Fibroblast of lung (primary cell): ENCODE results near the gene PKD1. TPM values are rescaled to one million over a fixed set of nuclear protein-coding genes. Genes with fewer than 3 reads are reported as not detected.

Experiments
- DNase-seq, 2 donors: peaks; one replicate each; pipeline versions ENCODE4 v3.0.0 to v3.0.0-alpha.2; 2010; ENCODE audit warnings: low read depth in 2 of 2
- H2AFZ ChIP-seq: 2 replicates; pipeline ENCODE4 v1.5.1; 2012; ENCODE audit warnings: low read length, control low read depth, inconsistent platforms
- H3K27ac ChIP-seq: 2 replicates; pipeline ENCODE4 v1.5.1; 2011; ENCODE audit warnings: low read length, control low read depth; ENCODE audit not compliant: insufficient read depth
- H3K27me3 ChIP-seq: 2 replicates; pipeline ENCODE4 v1.5.1; 2011; ENCODE audit warnings: mild to moderate bottlenecking, low read length; ENCODE audit not compliant: control insufficient read depth, insufficient read depth
- H3K36me3 ChIP-seq: 2 replicates; pipeline ENCODE4 v1.5.1; 2011; ENCODE audit warnings: low read length; ENCODE audit not compliant: control insufficient read depth, insufficient read depth
- H3K4me1 ChIP-seq: 2 replicates; pipeline ENCODE4 v1.5.1; 2011; ENCODE audit warnings: low read length; ENCODE audit not compliant: control insufficient read depth, insufficient read depth; ENCODE audit errors: extremely low read depth
- H3K4me2 ChIP-seq: 2 replicates; pipeline ENCODE4 v1.5.1; 2011; ENCODE audit warnings: low read length, control low read depth; ENCODE audit not compliant: insufficient read depth; ENCODE audit errors: extremely low read depth
- H3K4me3 ChIP-seq, 4 experiments: fragments of 200-600 bp in 1 of 4; sonication (generic) in 1 of 4; replicated peaks in 1 of 4; 2 replicates each; pipeline ENCODE4 v1.5.1; 2011 to 2016; ENCODE audit warnings: low read length in 4 of 4, low read depth in 3 of 4, mild to moderate bottlenecking in 3 of 4, control low read depth in 2 of 4, inconsistent platforms in 1 of 4, mixed read lengths in 1 of 4; ENCODE audit not compliant: insufficient read depth in 1 of 4; ENCODE audit errors: control extremely low read depth in 1 of 4
- H3K79me2 ChIP-seq: 2 replicates; pipeline ENCODE4 v1.5.1; 2012; ENCODE audit warnings: mild to moderate bottlenecking, low read length, inconsistent platforms; ENCODE audit not compliant: control insufficient read depth, insufficient read depth
- H3K9ac ChIP-seq: 2 replicates; pipeline ENCODE4 v1.5.1; 2011; ENCODE audit warnings: mild to moderate bottlenecking, low read length, control low read depth; ENCODE audit not compliant: insufficient read depth
- H3K9me3 ChIP-seq: 2 replicates; pipeline ENCODE4 v1.5.1; 2012; ENCODE audit warnings: low read depth, low read length; ENCODE audit not compliant: control insufficient read depth, insufficient read depth
- H4K20me1 ChIP-seq: 2 replicates; pipeline ENCODE4 v1.5.1; 2011; ENCODE audit warnings: low read length; ENCODE audit not compliant: control insufficient read depth, insufficient read depth; ENCODE audit errors: extremely low read depth
- EZH2 ChIP-seq: IDR thresholded peaks from 2 replicates; pipeline ENCODE4 v1.5.1; 2012; ENCODE audit warnings: low read length, control low read depth, mild to moderate bottlenecking; ENCODE audit errors: missing control alignments
- polyA plus RNA-seq, 2 donors: library from polyadenylated mRNA; depleted of rRNA in 1 of 2; stranded (reverse) in 1 of 2; unstranded in 1 of 2; fragments of >200 nt; gene quantifications; 2 replicates each; pipeline ENCODE4 v1.2.1, GENCODE V29; 2011 to 2012; ENCODE audit warnings: missing spikeins in 1 of 2
- total RNA-seq: library from RNA; depleted of rRNA; stranded (reverse); fragments of >200 nt; gene quantifications from 2 replicates; pipeline ENCODE4 v1.2.1, GENCODE V29; 2014
- TF ChIP-seq, protein P1 (sequence below), 2 donors: IDR thresholded peaks in 1 of 2; conservative IDR thresholded peaks in 1 of 2; 1 replicate in 1 of 2; 2 replicates in 1 of 2; pipeline ENCODE4 v1.5.1; 2011 to 2012; ENCODE audit warnings: low read length in 2 of 2, control low read depth in 1 of 2, inconsistent platforms in 1 of 2, low read depth in 1 of 2, mild to moderate bottlenecking in 1 of 2

Gene PKD1
- total and polyA plus RNA-seq, 2 donors (not counting 1 experiment from before 2014, with no cell fraction given) = 16.3 to 199 TPM

DNA sequence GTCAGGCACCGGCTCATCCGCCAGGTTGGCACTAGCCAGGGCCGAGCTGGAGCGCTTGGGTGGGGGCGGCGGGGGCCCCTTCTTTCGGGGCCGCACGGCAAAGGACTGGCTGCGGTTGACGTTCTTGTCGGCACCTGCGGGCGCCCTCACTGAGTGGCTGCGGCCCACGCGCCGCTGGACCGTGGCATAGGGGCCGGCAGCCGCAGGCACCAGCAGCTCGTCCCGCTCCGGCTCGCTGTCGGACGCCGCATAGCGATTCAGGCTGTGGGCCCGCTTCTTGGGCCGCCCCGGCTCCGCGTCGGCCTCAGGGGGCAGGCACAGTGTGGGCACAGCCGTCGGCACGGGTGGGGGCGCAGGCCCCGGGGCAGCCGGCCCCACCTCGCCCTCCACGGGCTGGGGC, 44.8 kb upstream of the PKD1 start:
- Histone ChIP-seq H2AFZ (no peak overlapping the region), H3K4me1 (no peaks in the 10 kb centered on the region), H3K4me3 (no peak overlapping the region), H4K20me1 (no peaks in the 10 kb centered on the region), H3K9me3 (no peaks in the 10 kb centered on the region), H3K27me3 (no peaks in the 10 kb centered on the region), H3K27ac (no peak overlapping the region), H3K36me3 (peaks cover 18% of the 10 kb centered on the region), H3K4me2 (no peak overlapping the region), H3K79me2 (no peaks in the 10 kb centered on the region), H3K9ac (no peak overlapping the region)
- no peak for TF ChIP-seq EZH2
- TF ChIP-seq, protein P1, sequence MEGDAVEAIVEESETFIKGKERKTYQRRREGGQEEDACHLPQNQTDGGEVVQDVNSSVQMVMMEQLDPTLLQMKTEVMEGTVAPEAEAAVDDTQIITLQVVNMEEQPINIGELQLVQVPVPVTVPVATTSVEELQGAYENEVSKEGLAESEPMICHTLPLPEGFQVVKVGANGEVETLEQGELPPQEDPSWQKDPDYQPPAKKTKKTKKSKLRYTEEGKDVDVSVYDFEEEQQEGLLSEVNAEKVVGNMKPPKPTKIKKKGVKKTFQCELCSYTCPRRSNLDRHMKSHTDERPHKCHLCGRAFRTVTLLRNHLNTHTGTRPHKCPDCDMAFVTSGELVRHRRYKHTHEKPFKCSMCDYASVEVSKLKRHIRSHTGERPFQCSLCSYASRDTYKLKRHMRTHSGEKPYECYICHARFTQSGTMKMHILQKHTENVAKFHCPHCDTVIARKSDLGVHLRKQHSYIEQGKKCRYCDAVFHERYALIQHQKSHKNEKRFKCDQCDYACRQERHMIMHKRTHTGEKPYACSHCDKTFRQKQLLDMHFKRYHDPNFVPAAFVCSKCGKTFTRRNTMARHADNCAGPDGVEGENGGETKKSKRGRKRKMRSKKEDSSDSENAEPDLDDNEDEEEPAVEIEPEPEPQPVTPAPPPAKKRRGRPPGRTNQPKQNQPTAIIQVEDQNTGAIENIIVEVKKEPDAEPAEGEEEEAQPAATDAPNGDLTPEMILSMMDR (conservative IDR thresholded peaks at IDR 0.05 in 1 of 2, IDR thresholded peaks at IDR 0.05 in 1 of 2; ENCODE audit: low read depth in 1 of 2, low read length in 2 of 2) = no peak
- no peak for DNase-seq

- Histone ChIP-seq H3K9me3 (no peaks in the 10 kb centered on the region), H3K79me2 (no peaks in the 10 kb centered on the region), H3K4me2 (no peak overlapping the region), H4K20me1 (no peaks in the 10 kb centered on the region), H3K4me3 (no peak overlapping the region), H2AFZ (no peak overlapping the region), H3K4me1 (no peaks in the 10 kb centered on the region), H3K27me3 (no peaks in the 10 kb centered on the region), H3K27ac (no peak overlapping the region), H3K36me3 (peaks cover 25% of the 10 kb centered on the region), H3K9ac (no peak overlapping the region)
- no peak for DNase-seq
- TF ChIP-seq, protein P1 (conservative IDR thresholded peaks at IDR 0.05 in 1 of 2, IDR thresholded peaks at IDR 0.05 in 1 of 2; ENCODE audit: low read depth in 1 of 2, low read length in 2 of 2) = no peak
- TF ChIP-seq EZH2 = no peak
These were observed 43.9 kb upstream of the PKD1 start for GRCh38 chr16:2179576-2179975.

- TF ChIP-seq EZH2 = no peak
- TF ChIP-seq, protein P1 (conservative IDR thresholded peaks at IDR 0.05 in 1 of 2, IDR thresholded peaks at IDR 0.05 in 1 of 2; ENCODE audit: low read depth in 1 of 2, low read length in 2 of 2) = no peak
- no peaks in the 10 kb centered on the region for H3K79me2 ChIP-seq
- no peak overlapping the region for H3K4me2 ChIP-seq
- H3K9me3 ChIP-seq = no peaks in the 10 kb centered on the region
- no peaks in the 10 kb centered on the region for H4K20me1 ChIP-seq
- H2AFZ ChIP-seq = no peak overlapping the region
- peaks cover 29% of the 10 kb centered on the region for H3K36me3 ChIP-seq
- no peak overlapping the region for H3K4me3 ChIP-seq
- H3K4me1 ChIP-seq = no peaks in the 10 kb centered on the region
- no peak for DNase-seq
- no peak overlapping the region for H3K9ac ChIP-seq
- no peaks in the 10 kb centered on the region for H3K27me3 ChIP-seq
- no peak overlapping the region for H3K27ac ChIP-seq
These were observed 43.4 kb upstream of the PKD1 start for GRCh38 chr16:2179107-2179501.
